Stimulated activated CD4-positive, alpha-beta T cell treated with anti-CD3 and anti-CD28 coated beads, TNF-alpha, amount 100 ng/mL, for 48 hours (primary cell): ENCODE measurements around the gene AK4.
"Not testable (repeated sequence)": the region's sequence is repeated elsewhere in the genome, so short reads cannot be mapped to it uniquely, and the experiment has no call there.

Experiments
- DNase-seq, 3 donors: peaks; one replicate each; pipeline ENCODE4 v3.0.0-alpha.2; 2020; ENCODE audit warnings: low read depth in 3 of 3

The AK4 gene

DNA sequence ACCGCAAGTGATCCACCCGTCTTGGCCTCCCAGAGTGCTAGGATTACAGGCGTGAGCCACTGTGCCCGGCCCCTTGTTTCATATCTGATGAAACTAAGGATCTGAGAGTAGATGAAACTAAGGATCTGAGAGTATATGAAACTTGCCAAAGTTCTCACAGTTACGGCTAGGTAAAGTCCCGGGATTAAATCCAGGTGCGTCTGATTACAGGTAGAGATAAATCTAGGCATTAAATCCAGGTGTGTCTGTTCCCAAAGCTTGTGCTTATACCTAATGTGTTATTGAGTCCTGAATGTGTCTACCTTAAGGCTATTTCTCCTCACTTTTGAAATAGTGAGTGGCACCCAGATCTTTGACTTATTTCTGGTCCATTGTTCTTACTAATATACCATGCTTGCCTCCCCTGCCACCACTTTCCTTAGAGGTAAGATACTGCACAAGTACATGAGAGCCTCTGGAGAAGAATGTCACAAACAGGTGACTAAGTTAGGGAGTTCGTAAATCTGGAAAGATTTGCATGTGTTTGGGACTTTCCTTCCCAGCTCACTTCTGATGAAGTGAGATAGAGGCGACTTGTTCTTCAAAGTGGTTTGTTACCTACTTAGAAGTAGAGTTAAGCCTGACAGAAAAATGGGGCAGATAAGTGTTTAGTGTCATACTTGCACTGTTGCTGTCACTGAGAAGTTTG lies 66.5 kb downstream of the AK4 start:
- no peak for DNase-seq

- DNase-seq = no peak
Measured at GRCh38 chr1:65216989-65217388, 69.0 kb downstream of the AK4 start.

DNA sequence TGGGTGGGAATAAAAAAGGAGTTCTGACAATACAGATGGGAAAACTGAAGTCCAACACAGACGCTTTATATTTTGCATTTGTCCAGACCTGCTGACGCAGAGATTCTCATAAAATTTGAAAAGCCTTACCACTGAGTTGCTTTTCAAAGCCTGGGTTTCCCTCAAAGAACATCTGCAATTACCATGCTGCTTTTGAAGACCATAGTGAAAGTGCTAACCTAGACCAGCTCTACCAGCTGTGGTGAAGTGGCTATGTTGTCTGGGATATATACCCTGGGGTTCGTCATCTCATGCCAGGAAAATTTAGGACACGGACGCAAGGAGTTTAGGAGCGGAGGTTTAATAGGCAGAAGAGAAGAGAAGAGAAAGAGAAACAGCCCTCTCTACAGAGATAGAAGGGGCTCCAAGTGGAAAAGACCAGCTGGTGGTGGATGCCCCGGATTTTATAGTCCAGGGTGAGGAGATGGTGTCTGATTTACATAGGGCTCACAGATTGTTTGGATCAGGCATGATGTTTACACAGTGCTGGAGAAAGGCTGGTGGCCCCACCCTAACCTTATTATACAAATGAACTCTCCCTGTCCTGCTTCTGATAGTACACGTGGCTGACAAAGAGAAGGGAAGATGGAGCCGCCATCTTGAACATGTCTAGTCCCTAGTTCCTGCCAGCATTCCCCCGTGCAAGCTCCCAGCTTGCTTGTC lies 73.8 kb downstream of the AK4 start:
- no peak for DNase-seq

GRCh38 chr1:65222340-65222940 lies 74.4 kb downstream of the AK4 start:
- no peak for DNase-seq

GRCh38 chr1:65224681-65225091 lies 76.7 kb downstream of the AK4 start:
- DNase-seq = no peak

DNA sequence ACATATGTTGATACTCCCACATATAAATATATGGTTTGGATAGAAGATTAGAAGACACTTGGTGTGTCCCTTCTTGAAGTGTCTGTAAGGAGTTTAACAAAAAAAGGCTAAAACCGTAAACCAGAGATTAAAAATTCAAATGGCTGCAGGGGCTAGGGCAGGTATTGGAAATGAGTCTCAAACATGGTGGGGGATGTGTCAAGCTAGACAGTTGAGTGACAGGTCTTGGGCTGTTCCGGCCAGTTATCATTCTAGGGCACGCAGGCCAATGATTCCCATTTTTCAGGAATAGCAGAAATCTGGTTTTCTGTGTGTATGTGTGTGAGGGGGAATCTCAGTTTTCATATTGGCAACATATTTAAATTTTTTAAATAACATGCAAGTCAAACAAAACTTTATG lies 77.2 kb downstream of the AK4 start:
- DNase-seq = no peak

GRCh38 chr1:65229201-65229600 lies 81.2 kb downstream of the AK4 start:
- DNase-seq = no peak

DNA sequence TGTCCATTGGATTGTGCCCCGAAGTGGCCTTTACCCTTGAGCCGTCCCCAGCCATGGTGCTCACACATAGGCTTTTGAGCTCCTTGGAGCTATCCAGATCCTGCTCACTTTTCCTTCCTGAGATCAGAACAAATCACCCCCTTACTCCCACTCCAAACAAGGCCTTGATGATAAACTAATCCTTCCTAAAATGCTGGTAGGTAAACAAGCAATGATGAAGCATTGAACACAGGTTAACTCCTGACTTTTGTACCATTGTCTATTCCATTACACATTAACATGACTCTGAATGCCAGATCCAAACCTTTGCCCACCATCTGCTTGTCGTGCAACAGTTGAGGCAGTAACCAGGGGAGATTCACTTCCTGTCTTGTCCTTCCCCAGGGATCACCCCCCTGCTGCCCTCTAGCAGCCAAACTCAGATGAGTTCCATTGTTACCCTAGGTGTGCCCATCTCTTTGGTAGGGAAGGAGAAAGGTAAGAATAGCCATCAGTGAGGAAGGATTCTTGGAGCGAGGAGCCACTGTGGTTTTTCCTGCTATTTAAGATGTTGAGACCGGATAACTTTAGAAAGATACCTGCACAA lies 81.8 kb downstream of the AK4 start:
- DNase-seq = no peak

GRCh38 chr1:65230731-65231481 lies 82.9 kb downstream of the AK4 start:
- DNase-seq = no peak

GRCh38 chr1:65231718-65232330 lies 83.8 kb downstream of the AK4 start:
- DNase-seq = no peak

GRCh38 chr1:65232461-65232990 lies 84.5 kb downstream of the AK4 start:
- DNase-seq = no peak

DNA sequence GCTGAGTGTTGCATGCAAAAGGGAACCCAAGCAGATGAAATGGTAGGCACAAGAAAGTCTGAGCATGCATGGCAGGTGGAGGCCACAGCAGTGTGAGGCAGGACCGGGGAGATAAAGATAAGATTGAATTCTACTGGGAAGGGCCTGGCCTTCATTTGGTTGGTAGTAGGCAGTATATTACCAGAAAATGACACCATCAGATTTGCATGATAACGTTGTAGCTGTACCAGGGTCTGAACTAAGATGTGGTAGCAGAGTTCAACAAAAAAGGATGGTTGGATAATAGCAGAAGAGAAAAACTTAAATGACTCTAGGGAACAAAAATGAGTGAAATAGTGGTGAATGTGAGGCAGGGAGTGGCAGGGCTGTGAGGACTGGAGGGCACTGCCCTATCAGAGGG lies 85.8 kb downstream of the AK4 start:
- no peak for DNase-seq

GRCh38 chr1:65235867-65236805 lies 88.1 kb downstream of the AK4 start:
- no peak for DNase-seq

DNA sequence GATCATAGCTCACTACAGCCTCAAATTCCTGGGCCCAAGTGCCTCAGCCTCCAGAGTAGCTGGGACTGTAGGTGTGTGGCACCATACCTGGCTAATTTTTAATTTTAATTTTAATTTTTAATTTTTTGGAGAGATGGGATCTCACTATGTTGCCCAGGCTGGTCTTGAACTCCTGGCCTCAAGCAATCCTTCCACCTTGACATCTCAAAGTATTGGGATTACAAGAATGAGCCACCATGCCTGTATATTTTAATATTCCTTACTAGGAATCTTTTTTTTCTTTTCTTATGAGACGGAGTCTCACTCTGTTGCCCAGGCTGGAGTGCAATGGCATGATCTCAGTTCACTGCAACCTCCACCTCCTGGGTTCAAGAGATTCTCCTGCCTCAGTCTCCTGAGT lies 89.1 kb downstream of the AK4 start:
- DNase-seq = not testable (repeated sequence)

GRCh38 chr1:65237503-65237902 lies 89.5 kb downstream of the AK4 start:
- no peak for DNase-seq

DNA sequence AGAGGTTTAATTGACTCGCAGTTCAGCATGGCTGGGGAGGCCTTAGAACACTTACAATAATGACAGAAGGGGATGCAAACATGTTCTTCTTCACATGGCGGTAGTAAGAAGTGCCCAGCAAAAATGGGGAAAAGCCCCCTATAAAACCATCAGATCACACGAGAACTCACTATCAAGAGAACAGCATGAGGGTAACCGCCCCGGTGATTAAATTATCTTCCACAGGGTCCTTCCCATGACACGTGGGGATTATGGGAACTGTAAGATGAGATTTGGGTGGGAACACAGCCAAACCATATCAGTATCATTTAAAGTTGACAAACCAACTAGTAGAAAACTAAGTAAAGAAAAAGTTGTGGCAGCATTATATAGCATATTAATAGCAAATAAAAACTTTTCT lies 90.0 kb downstream of the AK4 start:
- no peak for DNase-seq

GRCh38 chr1:65243491-65243890 lies 95.5 kb downstream of the AK4 start:
- DNase-seq = no peak

GRCh38 chr1:65245295-65245694 lies 97.3 kb downstream of the AK4 start:
- DNase-seq = no peak

GRCh38 chr1:65247419-65248359 lies 99.7 kb downstream of the AK4 start:
- DNase-seq = no peak
